ENCODE data around the gene GTPBP1. TPM values are rescaled to one million over a fixed set of nuclear protein-coding genes. Genes with fewer than 3 reads are reported as not detected.
A peak's percentile ranks its signal among the peaks of the same experiment; 100 is the strongest.

Gene GTPBP1
- total RNA-seq, 1 donor from 2014 or later: 44.5 TPM

GRCh38 chr22:38756711-38757463 is 51.1 kb downstream of the GTPBP1 start:
- DNase-seq (ENCODE audit: low spot score): no peak
- no peaks in the 10 kb centered on the region for H3K9me3 Mint-ChIP-seq (ENCODE audit: unreplicated experiment)
- H3K4me1 Mint-ChIP-seq (ENCODE audit: unreplicated experiment): peaks cover 23% of the 10 kb centered on the region
- peaks cover 13% of the 10 kb centered on the region for H3K27me3 Mint-ChIP-seq (ENCODE audit: unreplicated experiment)
- peaks cover 13% of the 10 kb centered on the region for H3K36me3 Mint-ChIP-seq (ENCODE audit: low read depth, unreplicated experiment)
- peak overlapping the region; percentile 82 for H3K4me3 Mint-ChIP-seq (ENCODE audit: unreplicated experiment)
- TF ChIP-seq CTCF (IDR thresholded peaks at IDR 0.05; ENCODE audit: unreplicated experiment): no peak
- peak overlapping the region; percentile 86 for H3K27ac Mint-ChIP-seq (ENCODE audit: unreplicated experiment)

- peaks cover 23% of the 10 kb centered on the region for H3K4me1 Mint-ChIP-seq (ENCODE audit: unreplicated experiment)
- H3K36me3 Mint-ChIP-seq (ENCODE audit: low read depth, unreplicated experiment): peaks cover 13% of the 10 kb centered on the region
- DNase-seq (ENCODE audit: low spot score): no peak
- H3K9me3 Mint-ChIP-seq (ENCODE audit: unreplicated experiment): no peaks in the 10 kb centered on the region
- no peak for TF ChIP-seq CTCF (IDR thresholded peaks at IDR 0.05; ENCODE audit: unreplicated experiment)
- peaks cover 12% of the 10 kb centered on the region for H3K27me3 Mint-ChIP-seq (ENCODE audit: unreplicated experiment)
- H3K27ac Mint-ChIP-seq (ENCODE audit: unreplicated experiment): no peak overlapping the region
- no peak overlapping the region for H3K4me3 Mint-ChIP-seq (ENCODE audit: unreplicated experiment)
Measured at GRCh38 chr22:38757464-38757757, 51.7 kb downstream of the GTPBP1 start.

- H3K4me1 Mint-ChIP-seq (ENCODE audit: unreplicated experiment): peaks cover 23% of the 10 kb centered on the region
Measured at GRCh38 chr22:38758276-38758945, 52.7 kb downstream of the GTPBP1 start.

GRCh38 chr22:38759005-38759404 is 53.3 kb downstream of the GTPBP1 start:
- Mint-ChIP-seq H3K27me3 (ENCODE audit: unreplicated experiment) (peaks cover 7% of the 10 kb centered on the region), H3K4me3 (ENCODE audit: unreplicated experiment) (no peak overlapping the region), H3K9me3 (ENCODE audit: unreplicated experiment) (no peaks in the 10 kb centered on the region), H3K4me1 (ENCODE audit: unreplicated experiment) (peaks cover 20% of the 10 kb centered on the region), H3K36me3 (ENCODE audit: low read depth, unreplicated experiment) (peaks cover 2% of the 10 kb centered on the region), H3K27ac (ENCODE audit: unreplicated experiment) (no peak overlapping the region)
- no peak for TF ChIP-seq CTCF (IDR thresholded peaks at IDR 0.05; ENCODE audit: unreplicated experiment)
- no peak for DNase-seq (ENCODE audit: low spot score)

More at GRCh38 chr22:38758276-38758945, 52.7 kb downstream of the GTPBP1 start:
- H3K36me3 Mint-ChIP-seq (ENCODE audit: low read depth, unreplicated experiment): peaks cover 8% of the 10 kb centered on the region
- H3K27me3 Mint-ChIP-seq (ENCODE audit: unreplicated experiment): peaks cover 11% of the 10 kb centered on the region
- TF ChIP-seq CTCF (IDR thresholded peaks at IDR 0.05; ENCODE audit: unreplicated experiment): no peak
- no peaks in the 10 kb centered on the region for H3K9me3 Mint-ChIP-seq (ENCODE audit: unreplicated experiment)
- no peak overlapping the region for H3K4me3 Mint-ChIP-seq (ENCODE audit: unreplicated experiment)
- no peak overlapping the region for H3K27ac Mint-ChIP-seq (ENCODE audit: unreplicated experiment)
- DNase-seq (ENCODE audit: low spot score): no peak

Measured in endothelial cell (in vitro differentiated cells).